AG20443 (cell line): ENCODE measurements around the gene CYTIP.

Experiments
- DNase-seq: peaks from one replicate; pipeline ENCODE4 v3.0.0; 2012; ENCODE audit warnings: low spot score, mixed read lengths

The CYTIP gene

DNA sequence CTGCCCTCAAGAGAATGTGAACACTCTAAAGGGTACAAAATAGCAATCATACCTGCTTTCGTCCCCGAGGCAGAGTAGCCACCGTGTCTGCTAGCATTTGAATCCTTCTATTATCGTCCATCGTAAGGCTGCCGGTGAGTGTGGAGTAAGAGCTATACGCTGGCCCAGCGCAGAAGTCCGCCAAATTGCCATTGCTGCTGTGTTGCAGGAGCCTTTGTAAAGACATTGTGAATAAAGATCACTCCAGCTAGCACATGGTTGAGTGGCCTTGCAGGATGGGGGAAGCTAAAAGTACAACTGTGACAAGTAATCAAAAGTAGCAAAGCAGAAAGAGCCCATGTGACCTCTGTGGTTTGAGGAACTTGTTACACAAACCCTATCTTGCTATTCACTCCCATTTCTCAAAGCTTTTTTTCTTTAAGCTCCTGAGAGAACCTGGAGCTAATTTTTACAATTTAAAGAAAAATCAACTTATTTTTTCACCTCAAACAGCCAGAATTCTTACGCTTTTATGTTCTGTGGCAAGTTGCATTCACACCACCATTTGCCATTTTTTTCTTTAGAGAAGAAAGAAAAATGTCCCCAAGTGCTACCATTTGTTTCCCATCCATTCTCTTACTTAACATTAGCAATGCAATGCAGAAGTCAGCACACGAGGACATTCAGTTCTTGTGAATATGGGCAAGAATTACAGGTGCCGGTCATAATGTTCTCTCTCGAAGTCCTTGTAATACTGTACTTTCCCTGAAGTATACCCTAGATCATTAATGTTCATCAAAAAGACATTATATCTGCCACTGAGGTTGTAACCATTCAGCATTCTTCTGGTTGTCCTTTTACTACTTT is at the start of gene CYTIP:
CYTIP (minus strand) TSS at position 295 of the 846 bp plus-strand sequence; CDS start at position 226, 69 bp downstream.
- no peak for DNase-seq

DNA sequence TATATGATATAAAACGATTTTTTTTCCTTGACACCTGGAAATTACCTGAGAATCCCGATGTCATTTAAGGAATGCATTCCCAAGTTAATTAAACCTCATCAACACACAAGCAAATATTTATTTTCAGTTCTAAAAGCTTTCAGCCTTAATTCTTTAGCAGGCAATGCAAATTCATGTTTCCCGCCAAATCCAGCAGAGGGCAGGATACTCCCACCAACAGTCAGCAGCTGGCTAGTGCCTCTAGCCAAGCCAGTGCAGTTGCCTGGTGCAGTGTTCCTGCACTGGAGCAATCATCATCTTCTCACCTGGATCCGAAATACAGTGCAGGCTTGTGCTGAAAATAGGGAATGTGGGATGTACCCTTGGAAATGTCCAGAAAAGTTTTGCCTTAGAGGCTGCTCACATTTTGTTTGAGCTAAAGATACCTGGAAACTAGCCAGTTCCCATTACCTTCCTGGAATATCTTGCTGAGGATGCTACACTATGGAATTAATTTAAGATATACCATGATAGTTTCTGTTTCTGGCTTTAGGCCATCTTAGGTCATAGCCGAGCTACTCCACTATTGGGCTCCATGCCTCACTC is 48.4 kb upstream of the CYTIP start:
- DNase-seq, result peak; percentile 86

DNA sequence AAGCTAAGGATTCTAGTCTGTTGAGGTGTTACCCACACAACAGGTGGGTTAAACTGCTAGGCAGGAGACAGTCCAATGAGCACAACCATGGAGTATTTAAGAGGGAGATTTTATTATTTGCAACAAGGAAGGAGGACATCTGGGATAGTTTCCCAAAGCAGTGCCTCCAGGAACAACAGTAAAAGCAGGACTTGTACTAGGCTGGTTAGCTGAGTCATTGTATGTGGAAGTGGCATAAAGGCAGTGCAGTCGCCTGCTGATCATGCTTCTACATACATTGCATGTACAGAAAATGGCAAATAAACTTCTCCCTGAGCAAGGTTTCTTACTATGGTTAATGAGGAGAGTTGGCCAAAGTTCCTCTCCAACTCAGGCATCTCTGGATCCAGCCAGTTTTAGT is 46.1 kb upstream of the CYTIP start:
- DNase-seq, result no peak

DNA sequence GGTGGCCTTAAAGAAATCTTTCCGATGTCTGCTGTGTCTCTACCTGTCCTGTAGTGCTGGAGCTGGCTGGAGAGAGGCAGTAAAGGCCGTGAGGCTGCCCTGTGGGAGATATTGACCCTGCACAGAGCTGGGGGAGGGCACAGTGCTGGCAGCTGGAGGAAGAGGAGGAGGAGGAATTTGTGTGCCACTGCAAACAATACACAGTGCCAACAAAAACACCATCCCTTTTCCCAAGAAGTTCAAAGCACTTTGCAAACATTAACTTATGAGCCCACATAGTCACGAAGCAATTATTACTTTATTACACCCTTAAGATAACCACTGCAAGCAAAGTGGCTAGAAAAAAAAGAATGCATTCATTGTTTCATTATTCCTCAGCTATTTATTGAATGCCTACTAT is 45.0 kb upstream of the CYTIP start:
- no peak for DNase-seq

GRCh38 chr2:157487747-157488146 is 43.9 kb upstream of the CYTIP start:
- no peak for DNase-seq

GRCh38 chr2:157487271-157487610 is 43.4 kb upstream of the CYTIP start:
- no peak for DNase-seq

GRCh38 chr2:157486596-157487270 is 42.8 kb upstream of the CYTIP start:
- DNase-seq, result no peak

GRCh38 chr2:157480182-157480961 is 36.5 kb upstream of the CYTIP start:
- DNase-seq, result peak; percentile 64

DNA sequence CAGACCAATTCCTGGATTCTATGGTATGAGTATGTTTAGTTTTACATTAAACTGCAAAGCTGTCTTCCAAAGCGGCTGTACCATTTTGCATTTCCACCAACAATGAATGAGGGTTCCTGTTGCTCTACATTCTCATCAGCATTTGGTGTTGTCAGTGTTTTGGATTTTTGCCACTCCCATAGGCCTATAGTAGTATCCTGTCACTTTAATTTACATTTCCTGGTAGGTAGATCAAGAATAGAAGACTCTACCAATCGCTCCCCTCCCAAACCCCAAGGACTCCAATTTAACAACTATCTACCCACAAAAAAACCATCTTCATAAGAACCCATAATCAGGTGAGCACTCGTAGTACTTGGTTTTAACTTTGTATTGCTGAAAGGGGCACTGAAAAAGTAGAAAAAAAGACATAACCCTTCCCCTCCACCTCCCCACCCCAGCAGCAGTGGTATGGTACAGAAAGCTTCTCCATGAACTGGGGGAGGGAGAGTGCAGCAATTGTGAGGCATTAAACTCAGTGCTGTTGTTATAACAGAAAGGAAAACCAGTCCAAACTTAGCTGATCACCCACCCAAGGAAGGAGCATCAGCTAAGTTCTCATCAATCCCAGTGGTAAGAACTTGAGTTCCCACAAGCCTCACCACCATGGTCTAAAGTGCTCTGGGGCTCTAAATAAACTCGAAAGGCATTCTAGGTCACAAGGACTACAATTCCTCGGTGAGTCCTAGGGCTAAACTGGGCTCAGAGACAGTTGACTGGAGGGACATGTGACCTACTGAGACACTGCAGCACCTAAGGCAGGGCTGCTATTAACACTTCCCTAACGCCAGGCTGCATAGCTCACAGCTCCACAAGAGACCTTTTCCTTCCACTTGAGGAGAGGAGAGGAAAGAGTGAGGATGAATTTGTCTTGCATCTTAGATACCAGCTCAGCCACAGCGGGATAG is 35.5 kb upstream of the CYTIP start:
- DNase-seq, result no peak

GRCh38 chr2:157477919-157478318 is 34.0 kb upstream of the CYTIP start:
- no peak for DNase-seq

GRCh38 chr2:157476953-157477709 is 33.2 kb upstream of the CYTIP start:
- peak; percentile 19 for DNase-seq

DNA sequence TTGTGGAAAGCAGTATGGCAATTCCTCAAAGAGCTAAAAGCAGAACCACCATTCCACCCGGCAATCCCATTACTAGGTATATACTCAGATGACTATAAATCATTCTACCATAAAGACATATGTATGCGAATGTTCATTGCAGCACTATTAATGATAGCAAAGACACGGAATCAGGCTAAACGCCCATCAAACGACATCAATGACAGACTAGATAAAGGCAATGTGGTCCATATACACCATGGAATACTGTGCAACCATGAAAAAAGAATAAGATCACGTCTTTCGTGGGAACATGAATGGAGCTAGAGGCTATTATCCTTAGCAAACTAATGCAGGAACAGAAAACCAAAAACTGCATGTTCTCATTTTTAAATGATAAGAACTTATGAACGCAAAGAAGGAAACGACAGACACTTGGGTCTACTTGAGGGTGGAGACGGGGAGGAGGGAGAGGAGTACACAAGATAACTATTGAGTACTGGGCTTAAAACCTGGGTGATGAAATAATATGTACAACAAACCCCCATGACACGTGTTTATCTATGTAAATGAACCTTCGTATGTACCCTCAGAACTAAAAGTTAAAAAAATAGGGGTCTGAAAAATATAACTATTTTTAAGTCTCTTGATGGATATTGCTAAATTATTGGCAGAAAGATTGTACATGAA is 32.0 kb upstream of the CYTIP start:
- DNase-seq, result no peak

DNA sequence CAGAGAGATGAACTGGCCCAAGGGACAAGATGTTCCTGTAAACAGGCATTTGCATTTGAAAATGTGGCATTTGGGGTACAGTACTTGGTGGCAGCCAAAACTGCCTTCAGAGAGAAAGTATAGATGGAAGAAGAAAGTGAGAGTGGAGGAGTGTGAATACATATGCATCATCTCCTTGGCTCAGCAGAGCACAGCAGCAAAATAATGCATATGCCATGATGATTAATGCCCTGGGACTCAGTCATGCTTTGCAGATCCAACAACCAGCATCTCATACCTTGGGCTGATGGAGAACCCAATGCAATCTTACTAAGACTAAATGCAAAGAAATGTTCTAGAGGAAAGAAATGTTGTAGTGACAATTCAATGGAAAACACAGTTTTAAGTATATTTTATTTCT is 29.7 kb upstream of the CYTIP start:
- DNase-seq, result no peak

DNA sequence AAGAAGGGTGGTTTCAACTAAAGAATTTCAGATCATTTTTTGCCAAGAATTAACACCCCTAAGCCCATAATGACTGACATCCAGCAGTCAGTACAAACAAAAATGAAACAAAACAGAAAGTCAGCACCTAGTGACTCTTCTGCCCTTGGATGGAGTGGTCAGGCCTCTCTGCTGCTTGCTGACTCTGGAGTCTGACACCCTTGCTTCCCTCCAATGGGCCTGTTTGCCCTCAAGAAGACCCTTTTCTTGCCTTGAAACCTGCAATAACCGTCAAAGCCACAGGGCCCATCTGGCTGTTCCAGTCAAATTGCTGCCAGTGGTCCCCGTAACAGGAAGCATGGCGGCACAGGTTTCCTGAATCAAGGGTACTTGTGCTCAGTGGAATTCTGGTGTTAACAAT is 27.2 kb upstream of the CYTIP start:
- no peak for DNase-seq

DNA sequence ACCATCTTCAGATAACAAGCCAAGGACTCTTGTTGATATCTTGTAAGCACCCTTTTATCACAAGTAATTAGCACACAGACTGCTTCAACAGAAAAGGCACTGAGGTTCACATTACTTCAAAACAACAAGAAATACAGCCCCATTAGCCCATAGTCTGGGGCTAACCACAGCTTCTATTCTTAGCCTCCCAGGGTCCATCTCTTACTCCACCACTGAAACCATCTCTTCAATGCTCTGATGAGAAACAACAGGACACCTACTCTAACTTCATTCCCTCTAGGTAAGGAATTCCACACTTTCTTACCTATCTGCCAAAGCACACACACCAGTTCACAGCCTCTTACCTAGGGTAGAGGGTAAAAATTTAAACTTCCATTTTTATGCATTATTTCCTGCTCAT is 26.4 kb upstream of the CYTIP start:
- no peak for DNase-seq

DNA sequence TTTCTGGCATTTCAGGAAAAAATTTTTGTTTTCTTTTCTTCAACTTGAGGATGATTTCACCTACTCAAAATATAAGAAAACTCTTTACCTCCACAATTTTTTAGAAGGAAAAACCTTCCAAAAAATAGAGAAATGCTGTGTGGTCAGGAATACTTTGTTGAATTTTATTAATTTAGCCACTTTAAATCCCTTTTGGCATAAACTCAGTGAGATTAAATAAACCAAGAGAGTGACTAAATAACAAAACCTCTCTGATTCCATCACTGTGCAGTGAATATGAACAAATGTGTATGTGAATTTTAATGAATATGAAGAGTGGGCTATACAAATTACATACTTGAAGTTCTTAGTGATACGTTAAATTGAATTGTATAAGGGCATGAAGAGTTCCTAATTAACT is 25.8 kb upstream of the CYTIP start:
- DNase-seq, result no peak

GRCh38 chr2:157468931-157469708 is 25.2 kb upstream of the CYTIP start:
- peak; percentile 52 for DNase-seq

DNA sequence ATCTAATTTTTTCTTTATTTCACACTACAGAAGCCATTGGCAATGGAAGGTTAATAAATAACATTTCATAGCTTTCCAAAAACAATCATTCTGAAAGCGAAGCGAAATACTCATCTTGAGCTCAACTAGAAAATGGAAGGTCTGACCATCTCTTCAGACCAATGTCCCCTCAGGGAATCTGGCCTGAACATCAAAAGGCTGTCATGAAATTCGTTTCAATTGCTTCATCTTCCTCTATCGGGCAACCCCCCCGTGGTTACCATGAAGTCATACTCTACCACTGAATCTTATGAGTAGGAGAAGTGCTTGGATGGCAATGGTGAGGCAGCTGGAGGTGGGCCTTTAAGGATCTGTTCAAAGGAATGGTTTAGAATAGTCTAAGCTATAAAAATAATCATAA is 22.9 kb upstream of the CYTIP start:
- no peak for DNase-seq

- no peak for DNase-seq
Measured at GRCh38 chr2:157465554-157465953, 21.7 kb upstream of the CYTIP start.
